Liver (tissue), 9 donors: ENCODE data around the gene PZP. TPM values are rescaled to one million over a fixed set of nuclear protein-coding genes. Genes with fewer than 3 reads are reported as not detected.

ENCODE experiments used
- DNase-seq: peaks from one replicate; pipeline ENCODE4 v3.0.0-alpha.2; 2017; ENCODE audit warnings: low spot score
- H3K27ac ChIP-seq, 2 donors: one replicate each; pipeline ENCODE4 v1.7.0; 2013; ENCODE audit warnings: inconsistent platforms in 2 of 2, low read length in 2 of 2, control low read depth in 1 of 2, low read depth in 1 of 2, mild to moderate bottlenecking in 1 of 2
- H3K27me3 ChIP-seq, 4 donors: one replicate each; pipeline versions ENCODE4 v1.6.1 to v1.7.0; 2013; ENCODE audit warnings: low read length in 3 of 4, inconsistent platforms in 1 of 4, mild to moderate bottlenecking in 1 of 4, moderate library complexity in 1 of 4; ENCODE audit not compliant: control insufficient read depth in 4 of 4, insufficient read depth in 4 of 4
- H3K36me3 ChIP-seq, 4 donors: one replicate each; pipeline versions ENCODE4 v1.6.1 to v1.7.0; 2013; ENCODE audit warnings: low read length in 3 of 4, mild to moderate bottlenecking in 3 of 4, low read depth in 1 of 4, moderate library complexity in 1 of 4; ENCODE audit not compliant: control insufficient read depth in 4 of 4, insufficient read depth in 3 of 4
- H3K4me1 ChIP-seq, 4 donors: one replicate each; pipeline versions ENCODE4 v1.6.1 to v1.7.0; 2013; ENCODE audit warnings: low read length in 3 of 4, mild to moderate bottlenecking in 3 of 4, moderate library complexity in 1 of 4; ENCODE audit not compliant: control insufficient read depth in 4 of 4, insufficient read depth in 4 of 4
- H3K4me3 ChIP-seq, 3 donors: one replicate each; pipeline versions ENCODE4 v1.6.1 to v1.7.0; 2013; ENCODE audit warnings: low read length in 3 of 3, control low read depth in 1 of 3, low read depth in 1 of 3, mild to moderate bottlenecking in 1 of 3
- H3K9ac ChIP-seq, 2 donors: one replicate each; pipeline ENCODE4 v1.7.0; 2013; ENCODE audit warnings: low read length in 2 of 2, mild to moderate bottlenecking in 2 of 2, moderate library complexity in 2 of 2, control low read depth in 1 of 2, low read depth in 1 of 2
- H3K9me3 ChIP-seq, 4 donors: one replicate each; pipeline versions ENCODE4 v1.6.1 to v1.7.0; 2013; ENCODE audit warnings: low read length in 3 of 4; ENCODE audit not compliant: control insufficient read depth in 4 of 4
- ATF3 ChIP-seq: IDR thresholded peaks from 2 replicates; pipeline ENCODE4 v1.6.1; 2016; ENCODE audit warnings: antibody characterized with exemption
- FOXA1 ChIP-seq: IDR thresholded peaks from 2 replicates; pipeline ENCODE4 v1.6.1; 2016; ENCODE audit warnings: antibody characterized with exemption
- GABPA ChIP-seq, 2 donors: IDR thresholded peaks in 1 of 2; conservative IDR thresholded peaks in 1 of 2; 2 replicates each; pipeline ENCODE4 v1.6.1; 2016; ENCODE audit warnings: antibody characterized with exemption in 2 of 2, mild to moderate bottlenecking in 1 of 2, moderate library complexity in 1 of 2
- HNF4A ChIP-seq, 2 donors: conservative IDR thresholded peaks; 2 replicates each; pipeline ENCODE4 v1.6.1; 2016; ENCODE audit warnings: antibody characterized with exemption in 2 of 2, mild to moderate bottlenecking in 2 of 2
- JUND ChIP-seq, 2 donors: IDR thresholded peaks; 2 replicates each; pipeline ENCODE4 v1.6.1; 2016; ENCODE audit warnings: antibody characterized with exemption in 2 of 2
- MAX ChIP-seq: IDR thresholded peaks from 2 replicates; pipeline ENCODE4 v1.6.1; 2016; ENCODE audit warnings: antibody characterized with exemption
- RAD21 ChIP-seq, 2 donors: IDR thresholded peaks; 2 replicates each; pipeline ENCODE4 v1.6.1; 2016; ENCODE audit warnings: antibody characterized with exemption in 2 of 2, mild to moderate bottlenecking in 2 of 2
- REST ChIP-seq: IDR thresholded peaks from 2 replicates; pipeline ENCODE4 v1.6.1; 2016; ENCODE audit warnings: antibody characterized with exemption, mild to moderate bottlenecking
- RXRA ChIP-seq, 2 donors: IDR thresholded peaks; 2 replicates each; pipeline ENCODE4 v1.6.1; 2017 to 2018; ENCODE audit warnings: antibody characterized with exemption in 2 of 2, mild to moderate bottlenecking in 1 of 2
- SP1 ChIP-seq: IDR thresholded peaks from 2 replicates; pipeline ENCODE4 v1.6.1; 2018; ENCODE audit warnings: antibody characterized with exemption, mild to moderate bottlenecking
- YY1 ChIP-seq: IDR thresholded peaks from 2 replicates; pipeline ENCODE4 v1.6.1; 2016; ENCODE audit warnings: antibody characterized with exemption, mild to moderate bottlenecking
- WGBS: extraction: QIAGEN DNeasy Blood & Tissue Kit; methylation state at CpG from one replicate; pipeline ENCODE4 v1.1.7; 2013; 5-methylcytosine and 5-hydroxymethylcytosine counted together
- polyA plus RNA-seq, 2 donors: library from polyadenylated mRNA; stranded (reverse) in 1 of 2; unstranded in 1 of 2; fragments of 200-250 nt in 1 of 2; fragments of >200 nt in 1 of 2; fragmentation: Nextera tagmentation in 1 of 2; extraction: Ambion mirVana in 1 of 2; gene quantifications; one replicate each; pipeline versions ENCODE4 v1.2.1 to v1.2.3, GENCODE V29; 2013 to 2015
- total RNA-seq, 2 donors: library from RNA; depleted of rRNA; stranded (reverse); fragments of >200 nt; gene quantifications; one replicate each; pipeline ENCODE4 v1.2.3, GENCODE V29; 2014
- donor health status: healthy.
- donor health status: healthy.
- donor health status: healthy.
- donor health status: healthy.
- donor health status: healthy.

The PZP gene
- total and polyA plus RNA-seq, 4 donors = 0.05 to 18.7 (median 2.8) TPM

- WGBS = 93% methylated on average over 1 of the region's 1 CpG
- Histone ChIP-seq H3K9me3 (no peaks in the 10 kb centered on the region), H3K27ac (no peak overlapping the region), H3K36me3 (peaks cover 25 to 72% (median 61%) of the 10 kb centered on the region in 4 donors), H3K4me1 (peaks cover 0 to 17% (median 2%) of the 10 kb centered on the region in 4 donors), H3K27me3 (no peaks in the 10 kb centered on the region), H3K9ac (no peak overlapping the region), H3K4me3 (no peak overlapping the region)
- no peak for TF ChIP-seq YY1
- TF ChIP-seq GABPA (IDR thresholded peaks at IDR 0.05 in 1 of 2, conservative IDR thresholded peaks at IDR 0.05 in 1 of 2) = no peak
- TF ChIP-seq RXRA (IDR thresholded peaks at IDR 0.05) = no peak
- TF ChIP-seq RAD21 (IDR thresholded peaks at IDR 0.05) = no peak
- TF ChIP-seq ATF3 = no peak
- TF ChIP-seq FOXA1 = no peak
- no peak for TF ChIP-seq REST
- TF ChIP-seq SP1 = no peak
- no peak for TF ChIP-seq HNF4A (conservative IDR thresholded peaks at IDR 0.05)
- no peak for DNase-seq
Observed at GRCh38 chr12:9109213-9109522, 99.0 kb downstream of the PZP start.

GRCh38 chr12:9108504-9109212 lies 99.5 kb downstream of the PZP start:
- Histone ChIP-seq H3K4me1 (peaks cover 0 to 17% (median 2%) of the 10 kb centered on the region in 4 donors), H3K27me3 (no peaks in the 10 kb centered on the region), H3K36me3 (peaks cover 25 to 77% (median 64%) of the 10 kb centered on the region in 4 donors), H3K9ac (no peak overlapping the region), H3K27ac (no peak overlapping the region), H3K9me3 (no peaks in the 10 kb centered on the region), H3K4me3 (no peak overlapping the region)
- 79% methylated on average over 5 of the region's 5 CpGs for WGBS
- TF ChIP-seq RAD21 (IDR thresholded peaks at IDR 0.05) = no peak
- TF ChIP-seq JUND (IDR thresholded peaks at IDR 0.05) = peak in 1 of 2 donors; percentile 19
- no peak for DNase-seq

- WGBS = 96% methylated on average over 3 of the region's 3 CpGs
- DNase-seq = no peak
- peak; percentile 16 for TF ChIP-seq ATF3
- TF ChIP-seq MAX = no peak
- Histone ChIP-seq H3K27me3 (no peaks in the 10 kb centered on the region), H3K9ac (no peak overlapping the region), H3K36me3 (peaks cover 25 to 84% (median 69%) of the 10 kb centered on the region in 4 donors), H3K4me1 (peaks cover 0 to 12% (median 2%) of the 10 kb centered on the region in 4 donors), H3K4me3 (no peak overlapping the region), H3K27ac (no peak overlapping the region), H3K9me3 (no peaks in the 10 kb centered on the region)
Observed at GRCh38 chr12:9107542-9107873, 100.7 kb downstream of the PZP start.
